ENCODE data around the gene CHCT1.

- TF ChIP-seq TCF12 (IDR thresholded peaks at IDR 0.05; ENCODE audit: low read depth), result no peak
- TF ChIP-seq MAX (IDR thresholded peaks at IDR 0.05), result peak; percentile 59
- TF ChIP-seq REST (IDR thresholded peaks at IDR 0.05; ENCODE audit: low read depth), result no peak
- TF ChIP-seq YY1 (IDR thresholded peaks at IDR 0.05; ENCODE audit: low read depth), result no peak
- no peak for TF ChIP-seq CEBPB (IDR thresholded peaks at IDR 0.05)
- TF ChIP-seq TAF1 (IDR thresholded peaks at IDR 0.05; ENCODE audit: low read depth), result no peak
- TF ChIP-seq ZBTB7A (IDR thresholded peaks at IDR 0.05; ENCODE audit: low read depth), result no peak
- TF ChIP-seq EP300 (IDR thresholded peaks at IDR 0.05; ENCODE audit: borderline replicate concordance), result no peak
- TF ChIP-seq RAD21 (IDR thresholded peaks at IDR 0.05; ENCODE audit: low read depth), result no peak
Measured at GRCh38 chr17:60392845-60393702, 29.2 kb upstream of the CHCT1 start.
